ENCODE results near the gene TRPM2. TPM values are rescaled to one million over a fixed set of nuclear protein-coding genes. Genes with fewer than 3 reads are reported as not detected.

Gene TRPM2
- total and polyA plus RNA-seq, 10 of the 15 experiments (the other 5 are each of a cell fraction or from before 2014, with no cell fraction given), result 0.03 to 9.1 (median 2.6) TPM

DNA sequence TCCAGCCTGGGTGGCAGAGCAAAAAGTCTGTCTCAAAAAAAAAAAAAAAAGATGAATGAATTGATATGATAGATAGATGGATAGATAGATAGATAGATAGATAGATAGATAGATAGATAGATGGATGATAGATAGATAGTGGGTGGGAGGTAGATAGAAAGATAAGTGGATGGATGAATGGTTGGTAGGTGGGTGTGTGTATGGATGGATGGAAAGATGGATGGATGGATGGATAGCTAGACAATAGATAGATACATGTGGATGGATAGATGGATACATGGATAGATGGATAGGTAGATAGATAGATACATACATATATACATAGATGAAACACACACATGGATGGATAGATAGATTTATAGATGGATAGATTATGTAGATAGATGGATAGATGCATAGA lies 28.5 kb downstream of the TRPM2 start:
- Histone ChIP-seq H3K4me2 (ENCODE audit: control insufficient read depth, insufficient read depth) (no peak overlapping the region), H3K27ac (ENCODE audit: control insufficient read depth, insufficient read depth) (no peak overlapping the region), H3K4me1 (ENCODE audit: control insufficient read depth, insufficient read depth, low read length) (no peaks in the 10 kb centered on the region), H3K4me3 (no peak overlapping the region), H4K20me1 (ENCODE audit: control insufficient read depth, insufficient read depth) (no peaks in the 10 kb centered on the region), H3K27me3 (replicated peaks in 1 of 2; ENCODE audit: control insufficient read depth in 2 of 2, insufficient read depth in 2 of 2, low read length in 1 of 2) (no peaks in the 10 kb centered on the region), H3K79me2 (ENCODE audit: control insufficient read depth, insufficient read depth, low read length) (no peaks in the 10 kb centered on the region), H3K9me3 (replicated peaks; ENCODE audit: control insufficient read depth, insufficient read depth, low read length) (peaks cover 6% of the 10 kb centered on the region; the same call in 1 of the 3 replicates), H2AFZ (ENCODE audit: control insufficient read depth, low read depth, low read length) (no peak overlapping the region), H3K36me3 (ENCODE audit: control insufficient read depth in 2 of 2, insufficient read depth in 2 of 2, low read length in 1 of 2) (no peaks in the 10 kb centered on the region; a peak in 1 of 4 replicates), H3K9ac (ENCODE audit: control insufficient read depth, insufficient read depth, low read length) (no peak overlapping the region)
- FAIRE-seq, result no peak
- intact Hi-C loops (cut with micrococcal nuclease; ENCODE audit: unreplicated experiment) (no loop called here), in situ Hi-C loops (cut with MboI) (no loop called here)
- no TSS peak for BruUV-seq (replicated peaks)
- RAD21 ChIA-PET (ENCODE audit: unreplicated experiment), result no interaction called here
- CTCF ChIA-PET, result interaction anchor here (0.6 kb wide), 1 partner anchor 11 kb away, joined by 4 read pairs; no protein-coding TSS in a partner anchor
- TF ChIP-seq NFXL1 (IDR thresholded peaks at IDR 0.05; ENCODE audit: borderline replicate concordance) (no peak), PRDM15 (CRISPR knock-in tag; IDR thresholded peaks at IDR 0.05) (no peak)
- no peak for ATAC-seq
- POLR2A ChIA-PET, result no interaction called here
- DNase-seq (ENCODE audit: low read depth, low spot score), result no peak
- SMC1A ChIA-PET (ENCODE audit: uncharacterized antibody, unreplicated experiment), result no interaction called here

DNA sequence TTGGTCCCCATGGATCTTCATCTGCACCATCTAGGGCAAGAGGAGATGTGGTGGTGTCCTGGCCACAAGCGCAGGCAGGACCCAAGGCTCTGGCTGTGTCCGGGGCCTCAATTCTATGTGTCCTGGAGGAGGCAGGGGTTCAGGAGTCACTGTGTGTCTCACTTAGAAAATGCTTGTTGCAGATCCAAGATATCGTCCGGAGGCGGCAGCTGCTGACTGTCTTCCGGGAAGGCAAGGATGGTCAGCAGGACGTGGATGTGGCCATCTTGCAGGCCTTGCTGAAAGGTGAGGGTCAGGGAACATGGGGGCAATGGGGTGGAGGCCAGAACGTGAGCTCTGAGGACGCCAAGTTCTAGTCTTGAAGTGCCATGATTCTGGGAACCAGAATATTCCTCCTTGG lies 29.1 kb downstream of the TRPM2 start:
- ChIA-PET CTCF (interaction anchor here (0.6 kb wide), 2 partner anchors 11 to 97 kb away, joined by 3 to 4 read pairs; no protein-coding TSS in a partner anchor), POLR2A (no interaction called here)
- WGBS (ENCODE audit: insufficient coverage, insufficient replicate concordance, low lambda C conversion rate, missing lambda C conversion rate), result 74% methylated on average over 9 of the region's 9 CpGs
- TF ChIP-seq PBX3 (IDR thresholded peaks at IDR 0.05; ENCODE audit: insufficient replicate concordance, low read depth, low read length) (no peak), USF1 (IDR thresholded peaks at IDR 0.05; ENCODE audit: borderline replicate concordance, extremely low read length, insufficient read depth, low read depth, low read length) (no peak)
- TF ChIP-seq, protein P1, sequence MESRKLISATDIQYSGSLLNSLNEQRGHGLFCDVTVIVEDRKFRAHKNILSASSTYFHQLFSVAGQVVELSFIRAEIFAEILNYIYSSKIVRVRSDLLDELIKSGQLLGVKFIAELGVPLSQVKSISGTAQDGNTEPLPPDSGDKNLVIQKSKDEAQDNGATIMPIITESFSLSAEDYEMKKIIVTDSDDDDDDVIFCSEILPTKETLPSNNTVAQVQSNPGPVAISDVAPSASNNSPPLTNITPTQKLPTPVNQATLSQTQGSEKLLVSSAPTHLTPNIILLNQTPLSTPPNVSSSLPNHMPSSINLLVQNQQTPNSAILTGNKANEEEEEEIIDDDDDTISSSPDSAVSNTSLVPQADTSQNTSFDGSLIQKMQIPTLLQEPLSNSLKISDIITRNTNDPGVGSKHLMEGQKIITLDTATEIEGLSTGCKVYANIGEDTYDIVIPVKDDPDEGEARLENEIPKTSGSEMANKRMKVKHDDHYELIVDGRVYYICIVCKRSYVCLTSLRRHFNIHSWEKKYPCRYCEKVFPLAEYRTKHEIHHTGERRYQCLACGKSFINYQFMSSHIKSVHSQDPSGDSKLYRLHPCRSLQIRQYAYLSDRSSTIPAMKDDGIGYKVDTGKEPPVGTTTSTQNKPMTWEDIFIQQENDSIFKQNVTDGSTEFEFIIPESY (IDR thresholded peaks at IDR 0.05), result no peak

More for the DNA sequence above, 29.1 kb downstream of the TRPM2 start:
- no peak for ATAC-seq
- H3K36me3 ChIP-seq (ENCODE audit: control insufficient read depth in 2 of 2, insufficient read depth in 2 of 2, low read length in 1 of 2), result no peaks in the 10 kb centered on the region; a peak in 1 of 4 replicates
- no peaks in the 10 kb centered on the region for H3K27me3 ChIP-seq (replicated peaks in 1 of 2; ENCODE audit: control insufficient read depth in 2 of 2, insufficient read depth in 2 of 2, low read length in 1 of 2)
- no peak overlapping the region for H3K4me2 ChIP-seq (ENCODE audit: control insufficient read depth, insufficient read depth)
- H3K4me1 ChIP-seq (ENCODE audit: control insufficient read depth, insufficient read depth, low read length), result no peaks in the 10 kb centered on the region
- H3K4me3 ChIP-seq, result no peak overlapping the region
- no TSS peak for BruUV-seq (replicated peaks)
- RAD21 ChIA-PET (ENCODE audit: unreplicated experiment), result no interaction called here
- H3K9me3 ChIP-seq (replicated peaks; ENCODE audit: control insufficient read depth, insufficient read depth, low read length), result peaks cover 6% of the 10 kb centered on the region; the same call in 1 of the 3 replicates
- H3K27ac ChIP-seq (ENCODE audit: control insufficient read depth, insufficient read depth), result no peak overlapping the region
- SMC1A ChIA-PET (ENCODE audit: uncharacterized antibody, unreplicated experiment), result no interaction called here
- no peaks in the 10 kb centered on the region for H4K20me1 ChIP-seq (ENCODE audit: control insufficient read depth, insufficient read depth)
- H2AFZ ChIP-seq (ENCODE audit: control insufficient read depth, low read depth, low read length), result no peak overlapping the region
- intact Hi-C loops (cut with micrococcal nuclease; ENCODE audit: unreplicated experiment) (no loop called here), in situ Hi-C loops (cut with MboI) (no loop called here)
- H3K9ac ChIP-seq (ENCODE audit: control insufficient read depth, insufficient read depth, low read length), result no peak overlapping the region
- FAIRE-seq, result no peak
- H3K79me2 ChIP-seq (ENCODE audit: control insufficient read depth, insufficient read depth, low read length), result no peaks in the 10 kb centered on the region
- no peak for DNase-seq (ENCODE audit: low read depth, low spot score)
